ENCODE results near the gene IKZF3.

- TF ChIP-seq CTCF (IDR thresholded peaks at IDR 0.05; ENCODE audit: insufficient read depth, low read length, poor library complexity, severe bottlenecking) (no peak), EZH2phosphoT487 (conservative IDR thresholded peaks at IDR 0.05; ENCODE audit: low read length) (no peak)
These were observed 90.1 kb downstream of the IKZF3 start for GRCh38 chr17:39774047-39774446.

Data from SU-DHL-6 (cell line).